Epithelial cell of esophagus (primary cell): ENCODE results near the gene FRAS1.

Experiments
- DNase-seq: peaks from one replicate; pipeline ENCODE4 v3.0.0; 2010; ENCODE audit warnings: low read depth
- H3K4me3 ChIP-seq: 2 replicates; pipeline ENCODE4 v1.5.1; 2011; ENCODE audit warnings: mild to moderate bottlenecking, low read length, control low read depth
- TF ChIP-seq, protein P1 (sequence below): IDR thresholded peaks from 2 replicates; pipeline ENCODE4 v1.5.1; 2011; ENCODE audit warnings: low read depth, mild to moderate bottlenecking, low read length, control low read depth, inconsistent platforms; ENCODE audit not compliant: insufficient read depth; ENCODE audit errors: missing control alignments

FRAS1 gene

DNA sequence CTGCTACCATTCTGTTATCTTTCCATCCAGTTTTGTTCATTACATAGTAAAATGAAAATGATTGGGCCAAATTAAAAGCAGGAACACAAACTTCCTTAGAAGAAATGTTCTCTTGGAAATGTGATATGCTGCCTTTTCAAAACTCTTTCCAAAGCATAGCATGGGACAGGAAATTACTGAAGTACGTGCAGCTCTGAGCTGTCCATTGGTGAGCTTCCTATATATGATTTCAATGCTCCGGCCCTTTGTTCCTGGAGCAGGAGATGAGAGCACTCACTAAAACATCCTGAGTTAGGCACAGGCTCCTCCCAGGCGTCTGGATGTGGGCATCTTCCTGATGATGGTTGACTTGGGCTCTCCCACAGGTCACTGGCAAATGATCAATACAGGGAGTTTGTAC, 461.4 kb downstream of the FRAS1 start:
- no peak for DNase-seq
- TF ChIP-seq, protein P1, sequence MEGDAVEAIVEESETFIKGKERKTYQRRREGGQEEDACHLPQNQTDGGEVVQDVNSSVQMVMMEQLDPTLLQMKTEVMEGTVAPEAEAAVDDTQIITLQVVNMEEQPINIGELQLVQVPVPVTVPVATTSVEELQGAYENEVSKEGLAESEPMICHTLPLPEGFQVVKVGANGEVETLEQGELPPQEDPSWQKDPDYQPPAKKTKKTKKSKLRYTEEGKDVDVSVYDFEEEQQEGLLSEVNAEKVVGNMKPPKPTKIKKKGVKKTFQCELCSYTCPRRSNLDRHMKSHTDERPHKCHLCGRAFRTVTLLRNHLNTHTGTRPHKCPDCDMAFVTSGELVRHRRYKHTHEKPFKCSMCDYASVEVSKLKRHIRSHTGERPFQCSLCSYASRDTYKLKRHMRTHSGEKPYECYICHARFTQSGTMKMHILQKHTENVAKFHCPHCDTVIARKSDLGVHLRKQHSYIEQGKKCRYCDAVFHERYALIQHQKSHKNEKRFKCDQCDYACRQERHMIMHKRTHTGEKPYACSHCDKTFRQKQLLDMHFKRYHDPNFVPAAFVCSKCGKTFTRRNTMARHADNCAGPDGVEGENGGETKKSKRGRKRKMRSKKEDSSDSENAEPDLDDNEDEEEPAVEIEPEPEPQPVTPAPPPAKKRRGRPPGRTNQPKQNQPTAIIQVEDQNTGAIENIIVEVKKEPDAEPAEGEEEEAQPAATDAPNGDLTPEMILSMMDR, result no peak
- H3K4me3 ChIP-seq, result no peak overlapping the region

DNA sequence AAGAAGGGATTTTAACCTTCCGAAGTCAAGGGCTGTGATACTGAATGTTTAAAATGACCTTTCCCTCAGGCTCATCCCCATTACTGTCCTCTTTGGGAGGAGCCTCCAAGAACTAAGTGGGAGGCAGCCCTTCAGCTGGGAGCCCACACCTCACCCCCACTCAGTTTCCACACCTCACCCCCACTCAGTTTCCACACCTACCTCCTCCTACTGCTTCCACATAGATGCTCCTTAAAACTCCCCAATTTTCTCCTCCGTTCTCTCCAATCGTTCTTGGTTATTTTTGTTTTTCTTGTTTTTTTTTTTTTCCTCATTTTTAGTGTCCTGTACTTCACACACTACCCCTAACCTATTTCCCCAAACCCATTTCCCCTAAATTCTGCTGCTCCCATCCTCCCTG, 462.8 kb downstream of the FRAS1 start:
- no peak for DNase-seq
- H3K4me3 ChIP-seq, result no peak overlapping the region
- TF ChIP-seq, protein P1, result no peak

DNA sequence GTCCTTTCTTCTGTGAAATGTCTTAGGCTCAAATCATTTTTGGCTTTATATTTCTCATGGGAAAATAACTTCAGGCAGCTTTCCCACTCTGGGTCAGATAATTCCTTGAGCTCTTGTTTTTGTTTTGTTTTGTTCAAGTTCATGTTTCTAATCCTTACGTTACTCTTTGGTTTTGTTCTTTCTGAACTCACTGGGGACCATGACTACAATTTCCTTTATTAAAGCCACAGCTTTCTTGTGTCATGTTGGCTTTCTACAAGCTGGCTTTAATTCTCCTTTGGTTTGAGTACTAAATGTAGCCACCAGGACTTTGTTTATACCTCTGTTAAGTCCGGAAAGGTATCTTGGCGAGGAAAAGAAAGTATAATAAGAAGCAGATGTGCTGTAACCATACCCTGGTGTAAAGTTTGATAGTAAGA, 463.7 kb downstream of the FRAS1 start:
- H3K4me3 ChIP-seq, result no peak overlapping the region
- DNase-seq, result no peak
- TF ChIP-seq, protein P1, result no peak

DNA sequence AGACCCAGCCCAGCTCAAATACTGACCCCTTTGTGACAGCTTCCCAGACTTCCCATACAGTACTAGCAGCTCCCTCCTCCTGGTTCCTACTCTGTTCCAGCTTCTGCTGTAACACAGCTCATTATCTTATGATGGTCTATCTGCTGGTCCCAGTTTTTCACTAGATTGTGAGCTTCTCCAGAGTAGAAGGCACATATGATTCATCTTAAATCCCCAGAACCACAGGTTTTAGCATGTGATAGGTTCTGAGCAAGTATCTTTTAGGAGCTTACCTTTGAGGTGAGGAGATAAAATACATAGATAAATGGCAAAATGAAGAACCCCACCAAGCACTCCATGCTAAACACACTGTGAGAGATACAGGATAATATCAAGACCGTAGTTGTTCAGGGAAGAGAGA, 466.9 kb downstream of the FRAS1 start:
- TF ChIP-seq, protein P1, result no peak
- DNase-seq, result no peak
- no peak overlapping the region for H3K4me3 ChIP-seq

DNA sequence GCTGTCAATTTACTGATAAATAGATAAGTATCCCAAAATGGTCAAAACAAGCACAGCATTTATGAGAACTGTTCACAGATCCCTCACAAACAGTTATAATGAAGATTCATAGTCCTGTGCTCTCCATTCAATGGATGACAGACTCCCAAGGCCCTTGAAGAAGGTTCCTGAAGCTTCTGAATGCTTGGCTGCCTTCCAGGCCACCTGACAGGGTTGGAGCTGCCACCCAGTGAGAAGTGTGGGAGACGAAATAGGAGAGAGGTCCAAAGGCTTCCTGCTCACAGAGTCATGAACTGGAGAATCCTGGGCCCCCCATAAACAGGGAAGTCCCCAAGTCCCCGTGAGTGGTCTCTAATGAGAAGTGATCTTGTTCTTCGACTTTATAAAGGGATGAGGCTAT, 468.4 kb downstream of the FRAS1 start:
- no peak overlapping the region for H3K4me3 ChIP-seq
- TF ChIP-seq, protein P1, result no peak
- DNase-seq, result no peak

DNA sequence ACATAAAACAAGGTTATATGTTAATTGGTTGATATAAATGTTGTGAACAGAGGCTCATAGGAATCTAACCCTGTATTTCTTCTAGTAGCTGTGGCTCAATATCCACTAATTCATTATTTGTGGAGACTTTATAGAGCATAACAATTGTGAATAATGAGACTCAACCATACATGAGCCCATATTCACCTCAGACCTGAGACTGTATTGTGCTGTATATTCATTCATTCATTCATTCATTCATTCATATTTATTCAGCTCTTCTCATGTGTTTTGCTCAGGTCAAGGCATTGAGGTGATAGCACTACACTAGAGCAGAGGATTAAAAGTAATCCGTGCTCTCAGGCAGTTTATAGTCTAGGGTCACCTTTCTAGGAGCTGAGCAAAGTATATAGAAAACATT, 470.0 kb downstream of the FRAS1 start:
- DNase-seq, result no peak
- no peak overlapping the region for H3K4me3 ChIP-seq
- TF ChIP-seq, protein P1, result no peak

DNA sequence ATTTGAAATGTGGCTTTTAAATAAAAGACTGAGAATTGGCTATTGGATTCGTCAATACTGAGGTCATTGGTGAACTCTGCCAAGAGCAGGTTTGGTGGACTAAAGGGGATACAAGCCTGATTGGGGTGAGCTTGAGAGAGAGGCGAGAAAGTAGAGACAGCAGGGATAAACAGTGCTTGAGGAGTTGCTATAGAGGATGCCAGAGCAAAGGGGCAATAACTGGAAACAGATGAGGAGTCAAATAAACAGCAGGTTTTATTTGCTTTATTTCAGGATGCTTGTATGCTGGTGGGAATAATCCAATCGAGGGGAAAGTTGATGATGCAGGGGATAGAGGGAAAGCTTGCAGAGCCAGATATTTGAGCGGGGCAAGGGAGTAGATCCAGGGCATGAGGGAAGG, 470.4 kb downstream of the FRAS1 start:
- no peak for DNase-seq
- no peak overlapping the region for H3K4me3 ChIP-seq
- TF ChIP-seq, protein P1, result no peak
